HCT116 (cell line): ENCODE measurements around the gene DEPDC1B. TPM values are rescaled to one million over a fixed set of nuclear protein-coding genes. Genes with fewer than 3 reads are reported as not detected.

ENCODE experiments used
- ATAC-seq: fragments of 200-7000 bp; cut with Tn5 transposase; 2 replicates; pipeline ENCODE4 v1.9.1; 2020; ENCODE audit warnings: mild to moderate bottlenecking, moderate library complexity
- BruUV-seq: library from RNA; stranded (reverse); fragments of 400-500 nt; replicated peaks from 2 replicates; lab custom pipeline; 2021; lab: Mats Ljungman, UMichigan
- CTCF ChIA-PET: fragments of 300-600 bp; sonication (Branson Sonifier 250); formaldehyde crosslinking; loops from one replicate; lab custom pipeline; 2021; ENCODE audit warnings: antibody characterized with exemption; lab: Charles Lee
- POLR2A ChIA-PET: fragments of 300-600, 350-600 bp; sonication (Branson Sonifier 250); formaldehyde crosslinking; loops from one replicate; lab custom pipeline; 2021; ENCODE audit warnings: antibody characterized with exemption; lab: Charles Lee
- RAD21 ChIA-PET, 2 experiments: fragments of 300-600 bp; sonication (Branson Sonifier 250); formaldehyde crosslinking; loops; one replicate each; lab custom pipeline; 2023; ENCODE audit warnings: low total read pairs in 2 of 2; ENCODE audit not compliant: uncharacterized antibody in 2 of 2, unreplicated experiment in 2 of 2, low non-redundant PET in 1 of 2; lab: Charles Lee
- DNase-seq: peaks from one replicate; pipeline ENCODE4 v3.0.0-alpha.2; 2010; ENCODE audit warnings: low read depth, low spot score
- H2AFZ ChIP-seq: fragments of 200-600 bp; shearing (Covaris generic), sonication (generic); 2 replicates; pipeline ENCODE4 v1.6.1; 2017; ENCODE audit warnings: low read depth, mixed run types, mixed read lengths, antibody characterized with exemption, low read length; ENCODE audit not compliant: poor library complexity, severe bottlenecking
- H3K27ac ChIP-seq: 2 replicates; pipeline ENCODE4 v1.5.1; 2012; ENCODE audit warnings: low read depth, low read length
- H3K27me3 ChIP-seq: fragments of 200-600 bp; sonication (generic); 2 replicates; pipeline ENCODE4 v1.6.1; 2016; ENCODE audit warnings: mixed run types, low read length, mixed read lengths; ENCODE audit not compliant: insufficient read depth
- H3K36me3 ChIP-seq, 2 experiments: fragments of 200-500 bp in 1 of 2; fragments of 200-600 bp in 1 of 2; sonication (Bioruptor generic) in 1 of 2; sonication (generic) in 1 of 2; 2 replicates each; pipeline versions ENCODE4 v1.5.1 to v1.6.1; 2014 to 2016; ENCODE audit warnings: low read length in 2 of 2, inconsistent platforms in 1 of 2, mixed read lengths in 1 of 2, mixed run types in 1 of 2; ENCODE audit not compliant: insufficient read depth in 2 of 2, control insufficient read depth in 1 of 2
- H3K4me1 ChIP-seq, 2 experiments: fragments of 200-600 bp in 1 of 2; sonication (generic) in 1 of 2; 2 replicates each; pipeline versions ENCODE4 v1.5.1 to v1.6.1; 2012 to 2017; ENCODE audit warnings: low read length in 2 of 2, inconsistent platforms in 1 of 2, mild to moderate bottlenecking in 1 of 2, mixed read lengths in 1 of 2, mixed run types in 1 of 2, moderate library complexity in 1 of 2; ENCODE audit not compliant: insufficient read depth in 2 of 2, control insufficient read depth in 1 of 2
- H3K4me2 ChIP-seq: fragments of 200-600 bp; sonication (generic); 2 replicates; pipeline ENCODE4 v1.6.1; 2017; ENCODE audit warnings: mixed run types, low read length, mixed read lengths
- H3K4me3 ChIP-seq, 2 experiments: fragments of 200-600 bp in 1 of 2; sonication (generic) in 1 of 2; replicated peaks in 1 of 2; 2 replicates each; pipeline ENCODE4 v1.5.1; 2011 to 2016; ENCODE audit warnings: low read length in 2 of 2, control low read depth in 1 of 2, low read depth in 1 of 2, mild to moderate bottlenecking in 1 of 2, mixed read lengths in 1 of 2, mixed run types in 1 of 2
- H3K79me2 ChIP-seq: fragments of 200-600 bp; sonication (generic); 2 replicates; pipeline ENCODE4 v1.6.1; 2017; ENCODE audit warnings: mild to moderate bottlenecking, mixed run types, low read length, moderate library complexity, mixed read lengths; ENCODE audit not compliant: insufficient read depth
- H3K9ac ChIP-seq: fragments of 200-600 bp; sonication (generic); 2 replicates; pipeline ENCODE4 v1.6.1; 2016; ENCODE audit warnings: low read length, mixed read lengths
- H3K9me2 ChIP-seq: fragments of 200-600 bp; sonication (generic), shearing (Covaris generic); 2 replicates; pipeline ENCODE4 v1.6.1; 2017; ENCODE audit warnings: mixed run types, mild to moderate bottlenecking, moderate library complexity; ENCODE audit not compliant: insufficient read depth
- H3K9me3 ChIP-seq, 2 experiments: fragments of 200-500 bp in 1 of 2; fragments of 200-600 bp in 1 of 2; sonication (Bioruptor generic) in 1 of 2; sonication (generic) in 1 of 2; 2 replicates each; pipeline ENCODE4 v1.6.1; 2014 to 2017; ENCODE audit warnings: low read length in 2 of 2, mixed read lengths in 2 of 2, inconsistent platforms in 1 of 2, low read depth in 1 of 2, mild to moderate bottlenecking in 1 of 2, mixed run types in 1 of 2, moderate library complexity in 1 of 2; ENCODE audit not compliant: control insufficient read depth in 1 of 2, insufficient read depth in 1 of 2
- H4K20me1 ChIP-seq: fragments of 200-600 bp; sonication (generic), shearing (Covaris generic); 2 replicates; pipeline ENCODE4 v1.6.1; 2017; ENCODE audit warnings: mixed run types, mild to moderate bottlenecking, moderate library complexity; ENCODE audit not compliant: insufficient read depth
- ATF3 ChIP-seq: IDR thresholded peaks from 2 replicates; pipeline ENCODE4 v1.6.1; 2012
- CBX3 ChIP-seq: IDR thresholded peaks from 2 replicates; pipeline ENCODE4 v1.6.1; 2012; ENCODE audit warnings: low read depth
- CEBPB ChIP-seq: IDR thresholded peaks from 2 replicates; pipeline ENCODE4 v1.6.1; 2012; ENCODE audit warnings: low read depth
- EGR1 ChIP-seq: IDR thresholded peaks from 2 replicates; pipeline ENCODE4 v1.6.1; 2012; ENCODE audit warnings: low read depth
- ELF1 ChIP-seq: IDR thresholded peaks from 2 replicates; pipeline ENCODE4 v1.6.1; 2012; ENCODE audit warnings: low read depth, borderline replicate concordance
- FOSL1 ChIP-seq: IDR thresholded peaks from 2 replicates; pipeline ENCODE4 v1.6.1; 2012; ENCODE audit warnings: low read depth
- JUND ChIP-seq: IDR thresholded peaks from 2 replicates; pipeline ENCODE4 v1.6.1; 2012
- POLR2A ChIP-seq: IDR thresholded peaks from 2 replicates; pipeline ENCODE4 v1.7.0; 2011; ENCODE audit warnings: borderline replicate concordance; ENCODE audit not compliant: insufficient read depth, insufficient read length; ENCODE audit errors: extremely low read depth
- POLR2AphosphoS5 ChIP-seq: IDR thresholded peaks from 2 replicates; pipeline ENCODE4 v1.6.1; 2011; ENCODE audit warnings: mild to moderate bottlenecking, low read depth, low read length, moderate library complexity
- RAD21 ChIP-seq: IDR thresholded peaks from 2 replicates; pipeline ENCODE4 v1.6.1; 2012; ENCODE audit warnings: low read depth, mild to moderate bottlenecking
- SIN3A ChIP-seq: IDR thresholded peaks from 2 replicates; pipeline ENCODE4 v1.6.1; 2012; ENCODE audit warnings: low read depth
- SP1 ChIP-seq: IDR thresholded peaks from 2 replicates; pipeline ENCODE4 v1.6.1; 2012; ENCODE audit warnings: low read depth
- SRF ChIP-seq: IDR thresholded peaks from 2 replicates; pipeline ENCODE4 v1.6.1; 2012; ENCODE audit warnings: low read depth
- TCF7L2 ChIP-seq: IDR thresholded peaks from 2 replicates; pipeline ENCODE4 v1.7.0; 2011; ENCODE audit warnings: borderline replicate concordance, inconsistent platforms; ENCODE audit not compliant: insufficient read depth, insufficient read length; ENCODE audit errors: extremely low read depth
- YY1 ChIP-seq: IDR thresholded peaks from 2 replicates; pipeline ENCODE4 v1.6.1; 2011; ENCODE audit warnings: low read length, low read depth, moderate library complexity, mild to moderate bottlenecking; ENCODE audit not compliant: insufficient replicate concordance; ENCODE audit errors: extremely low read depth
- ZBTB33 ChIP-seq: IDR thresholded peaks from 2 replicates; pipeline ENCODE4 v1.6.1; 2011; ENCODE audit warnings: mild to moderate bottlenecking, low read length, moderate library complexity; ENCODE audit not compliant: insufficient replicate concordance; ENCODE audit errors: extremely low read depth
- ZNF274 ChIP-seq: fragments of 200-500 bp; sonication (Bioruptor generic); IDR thresholded peaks from 2 replicates; pipeline ENCODE4 v1.6.1; 2014; ENCODE audit warnings: mild to moderate bottlenecking, low read depth, low read length, inconsistent platforms
- intact Hi-C: fragments of 100-400 bp; cut with micrococcal nuclease; formaldehyde crosslinking; loops from 2 replicates; pipeline ENCODE4 v1.10.0; 2022
- total RNA-seq: library from RNA; stranded (reverse); gene quantifications from one replicate; pipeline ENCODE4 v1.2.1, GENCODE V29; 2021; ENCODE audit not compliant: unreplicated experiment
- TF ChIP-seq, protein P1 (sequence below), 3 experiments: fragments of 200-600 bp in 1 of 3; sonication (generic) in 1 of 3; IDR thresholded peaks in 2 of 3; conservative IDR thresholded peaks in 1 of 3; 2 replicates each; pipeline ENCODE4 v1.5.1; 2012 to 2017; ENCODE audit warnings: low read depth in 2 of 3, low read length in 2 of 3, antibody characterized with exemption in 1 of 3, borderline replicate concordance in 1 of 3, control low read depth in 1 of 3, mild to moderate bottlenecking in 1 of 3, mixed read lengths in 1 of 3, mixed run types in 1 of 3, moderate library complexity in 1 of 3; ENCODE audit not compliant: insufficient read depth in 1 of 3
- TF ChIP-seq, protein P2 (sequence below): IDR thresholded peaks from 2 replicates; pipeline ENCODE4 v1.6.1; 2012; ENCODE audit warnings: low read depth

Gene DEPDC1B
- total RNA-seq, 1 experiment from 2014 or later = 39.7 TPM

DNA sequence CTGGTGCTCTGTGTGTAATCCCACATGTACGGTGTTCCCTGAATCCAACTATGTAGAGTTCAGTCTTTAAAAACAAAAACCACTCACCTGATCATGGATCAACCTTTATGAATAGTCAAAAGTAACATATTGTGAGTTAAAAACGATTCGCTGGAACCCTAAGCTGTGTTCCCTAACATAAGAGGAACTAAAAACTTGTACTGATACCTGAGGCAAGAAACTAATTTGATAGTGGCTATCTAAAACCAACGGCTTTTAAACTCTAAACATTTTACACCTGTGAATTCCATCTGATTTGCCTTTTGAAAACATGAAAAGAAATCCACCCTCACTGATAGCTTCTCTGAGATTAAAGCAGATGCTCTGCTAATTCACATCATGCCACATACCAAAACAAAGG lies 101.5 kb downstream of the DEPDC1B start:
- H3K9ac ChIP-seq = no peak overlapping the region
- POLR2A ChIA-PET = no interaction called here
- BruUV-seq = no TSS peak
- intact Hi-C loops = no loop called here
- ATAC-seq (no peak), DNase-seq (no peak)
- no peaks in the 10 kb centered on the region for H3K9me3 ChIP-seq
- peaks cover 5% of the 10 kb centered on the region; the same call in 1 of the 2 replicates for H4K20me1 ChIP-seq
- H3K4me3 ChIP-seq = no peak overlapping the region
- no peaks in the 10 kb centered on the region for H3K79me2 ChIP-seq
- H3K27ac ChIP-seq = no peak overlapping the region
- H3K4me1 ChIP-seq = no peaks in the 10 kb centered on the region
- H2AFZ ChIP-seq = no peak overlapping the region
- CTCF ChIA-PET = no interaction called here
- TF ChIP-seq POLR2AphosphoS5 (no peak), EGR1 (no peak), ELF1 (no peak), JUND (no peak), CBX3 (no peak), YY1 (no peak), SP1 (no peak), ZBTB33 (no peak), CEBPB (no peak), TCF7L2 (no peak), RAD21 (no peak), POLR2A (no peak), SIN3A (no peak), SRF (no peak), FOSL1 (no peak), ZNF274 (no peak), ATF3 (no peak)
- TF ChIP-seq, protein P1, sequence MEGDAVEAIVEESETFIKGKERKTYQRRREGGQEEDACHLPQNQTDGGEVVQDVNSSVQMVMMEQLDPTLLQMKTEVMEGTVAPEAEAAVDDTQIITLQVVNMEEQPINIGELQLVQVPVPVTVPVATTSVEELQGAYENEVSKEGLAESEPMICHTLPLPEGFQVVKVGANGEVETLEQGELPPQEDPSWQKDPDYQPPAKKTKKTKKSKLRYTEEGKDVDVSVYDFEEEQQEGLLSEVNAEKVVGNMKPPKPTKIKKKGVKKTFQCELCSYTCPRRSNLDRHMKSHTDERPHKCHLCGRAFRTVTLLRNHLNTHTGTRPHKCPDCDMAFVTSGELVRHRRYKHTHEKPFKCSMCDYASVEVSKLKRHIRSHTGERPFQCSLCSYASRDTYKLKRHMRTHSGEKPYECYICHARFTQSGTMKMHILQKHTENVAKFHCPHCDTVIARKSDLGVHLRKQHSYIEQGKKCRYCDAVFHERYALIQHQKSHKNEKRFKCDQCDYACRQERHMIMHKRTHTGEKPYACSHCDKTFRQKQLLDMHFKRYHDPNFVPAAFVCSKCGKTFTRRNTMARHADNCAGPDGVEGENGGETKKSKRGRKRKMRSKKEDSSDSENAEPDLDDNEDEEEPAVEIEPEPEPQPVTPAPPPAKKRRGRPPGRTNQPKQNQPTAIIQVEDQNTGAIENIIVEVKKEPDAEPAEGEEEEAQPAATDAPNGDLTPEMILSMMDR (IDR thresholded peaks at IDR 0.05 in 2 of 3, conservative IDR thresholded peaks at IDR 0.05 in 1 of 3; ENCODE audit: borderline replicate concordance in 1 of 3, insufficient read depth in 1 of 3, low read depth in 2 of 3, low read length in 2 of 3) = no peak
- TF ChIP-seq, protein P2, sequence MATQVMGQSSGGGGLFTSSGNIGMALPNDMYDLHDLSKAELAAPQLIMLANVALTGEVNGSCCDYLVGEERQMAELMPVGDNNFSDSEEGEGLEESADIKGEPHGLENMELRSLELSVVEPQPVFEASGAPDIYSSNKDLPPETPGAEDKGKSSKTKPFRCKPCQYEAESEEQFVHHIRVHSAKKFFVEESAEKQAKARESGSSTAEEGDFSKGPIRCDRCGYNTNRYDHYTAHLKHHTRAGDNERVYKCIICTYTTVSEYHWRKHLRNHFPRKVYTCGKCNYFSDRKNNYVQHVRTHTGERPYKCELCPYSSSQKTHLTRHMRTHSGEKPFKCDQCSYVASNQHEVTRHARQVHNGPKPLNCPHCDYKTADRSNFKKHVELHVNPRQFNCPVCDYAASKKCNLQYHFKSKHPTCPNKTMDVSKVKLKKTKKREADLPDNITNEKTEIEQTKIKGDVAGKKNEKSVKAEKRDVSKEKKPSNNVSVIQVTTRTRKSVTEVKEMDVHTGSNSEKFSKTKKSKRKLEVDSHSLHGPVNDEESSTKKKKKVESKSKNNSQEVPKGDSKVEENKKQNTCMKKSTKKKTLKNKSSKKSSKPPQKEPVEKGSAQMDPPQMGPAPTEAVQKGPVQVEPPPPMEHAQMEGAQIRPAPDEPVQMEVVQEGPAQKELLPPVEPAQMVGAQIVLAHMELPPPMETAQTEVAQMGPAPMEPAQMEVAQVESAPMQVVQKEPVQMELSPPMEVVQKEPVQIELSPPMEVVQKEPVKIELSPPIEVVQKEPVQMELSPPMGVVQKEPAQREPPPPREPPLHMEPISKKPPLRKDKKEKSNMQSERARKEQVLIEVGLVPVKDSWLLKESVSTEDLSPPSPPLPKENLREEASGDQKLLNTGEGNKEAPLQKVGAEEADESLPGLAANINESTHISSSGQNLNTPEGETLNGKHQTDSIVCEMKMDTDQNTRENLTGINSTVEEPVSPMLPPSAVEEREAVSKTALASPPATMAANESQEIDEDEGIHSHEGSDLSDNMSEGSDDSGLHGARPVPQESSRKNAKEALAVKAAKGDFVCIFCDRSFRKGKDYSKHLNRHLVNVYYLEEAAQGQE = no peak
- RAD21 ChIA-PET = no interaction called here
- H3K27me3 ChIP-seq = no peaks in the 10 kb centered on the region
- H3K36me3 ChIP-seq = peaks cover 0 to 5% of the 10 kb centered on the region in 2 experiments; a peak in 2 of 4 replicates
- H3K9me2 ChIP-seq = no peaks in the 10 kb centered on the region
- H3K4me2 ChIP-seq = no peak overlapping the region
